HepG2 (cell line): ENCODE data around the gene SERINC2.

Source experiments
- CHCHD3 ChIP-seq: sonication (generic); formaldehyde crosslinking; IDR thresholded peaks from 2 replicates; pipeline ENCODE4 v1.8.0; 2022; ENCODE audit warnings: mild to moderate bottlenecking, missing genetic modification reagents, moderate library complexity
- POLR2A ChIP-seq, 2 experiments: IDR thresholded peaks; 2 replicates each; pipeline ENCODE4 v1.6.1; 2011; ENCODE audit warnings: low read depth in 2 of 2, low read length in 2 of 2, mild to moderate bottlenecking in 1 of 2, moderate library complexity in 1 of 2; ENCODE audit not compliant: insufficient read depth in 1 of 2
- ZNF713 ChIP-seq: sonication (generic); formaldehyde crosslinking; IDR thresholded peaks from 2 replicates; pipeline ENCODE4 v1.4.0; 2020; ENCODE audit warnings: mild to moderate bottlenecking, missing genetic modification reagents
- TF ChIP-seq, protein P1 (sequence below): sonication (generic); formaldehyde crosslinking; IDR thresholded peaks from 2 replicates; pipeline ENCODE4 v1.4.0; 2020; ENCODE audit warnings: missing genetic modification reagents

DNA sequence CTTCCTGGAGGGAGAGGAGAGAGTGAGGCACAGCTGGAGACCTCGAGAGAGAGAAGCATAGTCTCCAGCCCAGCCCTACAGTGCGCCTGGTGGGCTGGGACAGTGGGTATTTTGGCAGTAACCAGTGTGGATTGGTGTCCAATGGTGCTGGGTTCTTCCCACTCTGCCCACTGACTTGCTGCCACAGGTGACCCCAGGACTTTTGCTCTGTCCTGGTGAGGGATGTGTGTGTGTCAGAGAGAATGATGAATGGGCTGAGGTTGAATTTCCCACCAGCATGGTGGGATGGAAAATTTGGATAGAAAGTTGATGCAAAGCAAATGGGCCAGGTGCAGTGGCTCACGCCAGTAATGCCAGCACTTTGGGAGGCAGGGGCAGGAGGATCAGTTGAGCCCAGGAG lies 26.3 kb downstream of the SERINC2 start:
- TF ChIP-seq POLR2A (IDR thresholded peaks at IDR 0.05; ENCODE audit: insufficient read depth in 1 of 2, low read depth in 2 of 2, low read length in 2 of 2) (no peak), ZNF713 (CRISPR knock-in tag) (no peak), CHCHD3 (no peak)
- TF ChIP-seq, protein P1, sequence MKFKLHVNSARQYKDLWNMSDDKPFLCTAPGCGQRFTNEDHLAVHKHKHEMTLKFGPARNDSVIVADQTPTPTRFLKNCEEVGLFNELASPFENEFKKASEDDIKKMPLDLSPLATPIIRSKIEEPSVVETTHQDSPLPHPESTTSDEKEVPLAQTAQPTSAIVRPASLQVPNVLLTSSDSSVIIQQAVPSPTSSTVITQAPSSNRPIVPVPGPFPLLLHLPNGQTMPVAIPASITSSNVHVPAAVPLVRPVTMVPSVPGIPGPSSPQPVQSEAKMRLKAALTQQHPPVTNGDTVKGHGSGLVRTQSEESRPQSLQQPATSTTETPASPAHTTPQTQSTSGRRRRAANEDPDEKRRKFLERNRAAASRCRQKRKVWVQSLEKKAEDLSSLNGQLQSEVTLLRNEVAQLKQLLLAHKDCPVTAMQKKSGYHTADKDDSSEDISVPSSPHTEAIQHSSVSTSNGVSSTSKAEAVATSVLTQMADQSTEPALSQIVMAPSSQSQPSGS (CRISPR knock-in tag) = no peak
